HepG2 (cell line): Measurements from ENCODE around the gene FBXO44. TPM values are rescaled to one million over a fixed set of nuclear protein-coding genes. Genes with fewer than 3 reads are reported as not detected.

ENCODE experiments used
- ATAC-seq: fragments of 200-7000 bp; cut with Tn5 transposase; 3 replicates; pipeline ENCODE4 v1.9.1; 2020; ENCODE audit warnings: mild to moderate bottlenecking, moderate library complexity
- BruUV-seq: library from RNA; stranded (reverse); fragments of 400-500 nt; replicated peaks from 2 replicates; lab custom pipeline; 2021; lab: Mats Ljungman, UMichigan
- CTCF ChIA-PET: fragments of 300-600 bp; formaldehyde crosslinking; extraction: SDS; loops from one replicate; lab custom pipeline; 2021; ENCODE audit warnings: low total read pairs, inconsistent platforms, low intra/inter-chr PET ratio; lab: Yijun Ruan, JAX
- POLR2A ChIA-PET: fragments of 350-600 bp; sonication (Branson Sonifier 250); formaldehyde crosslinking; loops from one replicate; lab custom pipeline; 2020; ENCODE audit warnings: antibody characterized with exemption, inconsistent platforms; lab: Yijun Ruan, JAX
- DNase-seq: peaks from one replicate; pipeline ENCODE4 v3.0.0-alpha.2; 2015; ENCODE audit warnings: low spot score
- FAIRE-seq: peaks from 3 replicates; lab custom pipeline; 2011; peaks lifted over from hg19 to GRCh38; lab: Jason Lieb, UNC
- H2AFZ ChIP-seq: one replicate; pipeline ENCODE4 v1.6.1; 2011; ENCODE audit warnings: low read length, inconsistent platforms
- H3K27ac ChIP-seq: fragments of 300-600 bp; 3 replicates; pipeline ENCODE4 v1.8.0; 2011; ENCODE audit warnings: mixed run types, mild to moderate bottlenecking, mixed read lengths, low read length, inconsistent platforms; ENCODE audit not compliant: insufficient read depth; ENCODE audit errors: extremely low read length
- H3K27me3 ChIP-seq, 2 experiments: fragments of 200-600 bp in 1 of 2; 2 replicates in 1 of 2; 3 replicates in 1 of 2; pipeline versions ENCODE4 v1.6.0 to v1.8.0; 2011; ENCODE audit warnings: low read length in 2 of 2, mild to moderate bottlenecking in 2 of 2, moderate library complexity in 2 of 2, inconsistent platforms in 1 of 2; ENCODE audit not compliant: insufficient read depth in 2 of 2, control insufficient read depth in 1 of 2
- H3K36me3 ChIP-seq, 2 experiments: fragments of 200-600 bp in 1 of 2; replicated peaks in 1 of 2; 2 replicates in 1 of 2; 3 replicates in 1 of 2; pipeline versions ENCODE4 v1.5.1 to v1.8.0; 2011; ENCODE audit warnings: low read length in 2 of 2, inconsistent platforms in 1 of 2; ENCODE audit not compliant: insufficient read depth in 2 of 2, control insufficient read depth in 1 of 2
- H3K4me1 ChIP-seq: 2 replicates; pipeline ENCODE4 v1.5.1; 2012; ENCODE audit warnings: low read length, inconsistent platforms; ENCODE audit not compliant: insufficient read depth
- H3K4me2 ChIP-seq: 2 replicates; pipeline ENCODE4 v1.6.0; 2011; ENCODE audit warnings: low read depth, low read length, inconsistent platforms
- H3K4me3 ChIP-seq, 3 experiments: fragments of 200-600 bp in 1 of 3; sonication (generic), shearing (Covaris generic) in 1 of 3; replicated peaks in 1 of 3; 2 replicates each; pipeline ENCODE4 v1.5.1; 2011 to 2016; ENCODE audit warnings: low read length in 3 of 3, inconsistent platforms in 2 of 3, low read depth in 2 of 3, mild to moderate bottlenecking in 2 of 3, control low read depth in 1 of 3, mixed read lengths in 1 of 3; ENCODE audit not compliant: insufficient read depth in 1 of 3
- H3K79me2 ChIP-seq: one replicate; pipeline ENCODE4 v1.6.1; 2011; ENCODE audit warnings: low read length, inconsistent platforms; ENCODE audit not compliant: insufficient read depth
- H3K9ac ChIP-seq: 2 replicates; pipeline ENCODE4 v1.6.0; 2011; ENCODE audit warnings: mild to moderate bottlenecking, low read depth, low read length, inconsistent platforms; ENCODE audit not compliant: insufficient read depth
- H3K9me3 ChIP-seq: 2 replicates; pipeline ENCODE4 v1.5.1; 2012; ENCODE audit warnings: mild to moderate bottlenecking, low read length
- H4K20me1 ChIP-seq: 2 replicates; pipeline ENCODE4 v1.6.0; 2011; ENCODE audit warnings: inconsistent platforms, mild to moderate bottlenecking, low read length, moderate library complexity; ENCODE audit not compliant: insufficient read depth
- BORCS8-MEF2B ChIP-seq: sonication (generic); formaldehyde crosslinking; IDR thresholded peaks from 2 replicates; pipeline ENCODE4 v1.8.0; 2022; ENCODE audit warnings: mild to moderate bottlenecking, missing genetic modification reagents
- CREM ChIP-seq, 2 experiments: sonication (generic) in 1 of 2; formaldehyde crosslinking in 1 of 2; IDR thresholded peaks; 2 replicates each; pipeline versions ENCODE4 v1.4.0 to v1.6.1; 2016 to 2020; ENCODE audit warnings: antibody characterized with exemption in 1 of 2, mild to moderate bottlenecking in 1 of 2, missing genetic modification reagents in 1 of 2
- EP300 ChIP-seq, 3 experiments: sonication (generic) in 1 of 3; formaldehyde crosslinking in 1 of 3; IDR thresholded peaks; 2 replicates each; pipeline versions ENCODE4 v1.5.1 to v1.6.1; 2011 to 2020; ENCODE audit warnings: low read depth in 2 of 3, low read length in 2 of 3, borderline replicate concordance in 1 of 3, improper control_type of control experiment in 1 of 3, mild to moderate bottlenecking in 1 of 3, missing genetic modification reagents in 1 of 3, moderate library complexity in 1 of 3
- MED8 ChIP-seq: sonication (generic); formaldehyde crosslinking; IDR thresholded peaks from 2 replicates; pipeline ENCODE4 v1.8.1; 2023; ENCODE audit warnings: mild to moderate bottlenecking, missing genetic modification reagents; ENCODE audit not compliant: insufficient replicate concordance
- PITX1 ChIP-seq: sonication (generic); formaldehyde crosslinking; IDR thresholded peaks from 2 replicates; pipeline ENCODE4 v1.5.1; 2020; ENCODE audit warnings: mild to moderate bottlenecking, missing genetic modification reagents
- TAF15 ChIP-seq: fragments of 200-400 bp; formaldehyde crosslinking; IDR thresholded peaks from one replicate; pipeline ENCODE4 v1.6.1; 2018; ENCODE audit warnings: mild to moderate bottlenecking, low read depth, low read length; ENCODE audit not compliant: poor library complexity, severe bottlenecking
- ZNF558 ChIP-seq: sonication (generic); formaldehyde crosslinking; IDR thresholded peaks from 2 replicates; pipeline ENCODE4 v1.9.0; 2022; ENCODE audit warnings: mild to moderate bottlenecking, missing genetic modification reagents, borderline replicate concordance
- WGBS: methylation state at CpG from one replicate; pipeline ENCODE4 v1.1.6; 2017; ENCODE audit warnings: low lambda C conversion rate; 5-methylcytosine and 5-hydroxymethylcytosine counted together
- in situ Hi-C: cut with HindIII; loops from 2 replicates; pipeline ENCODE4 v1.10.0; 2017; ENCODE audit warnings: low pct_unique_long_range_greater_than_20kb; ENCODE audit not compliant: extremely low pct_ligation_motif_present
- intact Hi-C: fragments of 100-400 bp; cut with micrococcal nuclease; formaldehyde crosslinking; loops from one replicate; pipeline ENCODE4 v1.10.0; 2022; ENCODE audit not compliant: unreplicated experiment
- polyA plus RNA-seq, 8 experiments: library from polyadenylated mRNA; depleted of rRNA in 3 of 8; stranded (reverse) in 7 of 8; unstranded in 1 of 8; fragments of >200 nt; fragmentation: Illumina TruSeq in 4 of 8; extraction: Trizol in 4 of 8; gene quantifications; 2 replicates each; pipeline versions ENCODE4 v1.2.1 to v1.2.3, GENCODE V29; 2011 to 2016; ENCODE audit warnings: low read depth in 4 of 8, missing spikeins in 1 of 8, mixed read lengths in 1 of 8; ENCODE audit not compliant: insufficient read depth in 1 of 8
- total RNA-seq, 5 experiments: library from RNA; depleted of rRNA; stranded (reverse); fragments of >200 nt; fragmentation: Illumina TruSeq; extraction: Trizol; gene quantifications; 2 replicates each; pipeline ENCODE4 v1.2.3, GENCODE V29; 2016; ENCODE audit warnings: low read depth in 1 of 5

Gene FBXO44
- total and polyA plus RNA-seq, 2 of the 13 experiments (the other 11 are each of a cell fraction or from before 2014, with no cell fraction given): 22.4 to 27.9 TPM

- POLR2A ChIA-PET: interaction anchor here (0.7 to 2.5 kb wide), 3 partner anchors 11 to 29 kb away, joined by 3 to 16 read pairs (median 3); no protein-coding TSS in a partner anchor
- Histone ChIP-seq H2AFZ (no peak overlapping the region), H4K20me1 (no peaks in the 10 kb centered on the region), H3K27ac (no peak overlapping the region), H3K4me3 (peak overlapping the region in 1 of 3 experiments; percentile 90; a peak in 1 of 6 replicates), H3K9ac (no peak overlapping the region), H3K79me2 (no peaks in the 10 kb centered on the region), H3K36me3 (peaks cover 0 to 5% of the 10 kb centered on the region in 2 experiments; a peak in 1 of 5 replicates), H3K9me3 (no peaks in the 10 kb centered on the region), H3K4me1 (peaks cover 23% of the 10 kb centered on the region), H3K4me2 (peak overlapping the region; percentile 99; the same call in 1 of the 2 replicates), H3K27me3 (peaks cover 3 to 39% of the 10 kb centered on the region in 2 experiments; a peak in 4 of 5 replicates)
- no peak for DNase-seq
- TF ChIP-seq EP300 (IDR thresholded peaks at IDR 0.05; ENCODE audit: low read depth in 2 of 2, low read length in 2 of 2) (no peak), EP300 (CRISPR knock-in tag; IDR thresholded peaks at IDR 0.05; ENCODE audit: borderline replicate concordance) (no peak), TAF15 (no peak), CREM (IDR thresholded peaks at IDR 0.05) (no peak), CREM (CRISPR knock-in tag; IDR thresholded peaks at IDR 0.05) (no peak), PITX1 (CRISPR knock-in tag) (no peak), BORCS8-MEF2B (no peak), ZNF558 (CRISPR knock-in tag) (no peak), MED8 (CRISPR knock-in tag) (no peak)
- CTCF ChIA-PET: no interaction called here
- WGBS: 20% methylated on average over 7 of the region's 7 CpGs
- in situ Hi-C loops: no loop called here
- intact Hi-C loops: no loop called here
- no peak for FAIRE-seq
- no peak for ATAC-seq
- BruUV-seq: no TSS peak
These were observed 27.7 kb downstream of the FBXO44 start for GRCh38 chr1:11682287-11682771.
